ENCODE results near the gene HSD17B13.
"Not testable (repeated sequence)": the region's sequence is repeated elsewhere in the genome, so short reads cannot be mapped to it uniquely, and the experiment has no call there.

- not testable (repeated sequence) for TF ChIP-seq ZNF576 (CRISPR knock-in tag; IDR thresholded peaks at IDR 0.05); ZNF382 (CRISPR knock-in tag; IDR thresholded peaks at IDR 0.05; ENCODE audit: borderline replicate concordance); ATF5 (CRISPR knock-in tag; IDR thresholded peaks at IDR 0.05; ENCODE audit: low read depth); EP300 (IDR thresholded peaks at IDR 0.05; ENCODE audit: low read depth in 2 of 2, low read length in 2 of 2); EP300 (CRISPR knock-in tag; IDR thresholded peaks at IDR 0.05; ENCODE audit: borderline replicate concordance); ZNF629 (CRISPR knock-in tag; conservative IDR thresholded peaks at IDR 0.05); CTCF (CRISPR knock-in tag; IDR thresholded peaks at IDR 0.05)
These were observed 38.4 kb downstream of the HSD17B13 start for GRCh38 chr4:87284268-87284667.
